Measurements from ENCODE around the gene BRWD1. TPM values are rescaled to one million over a fixed set of nuclear protein-coding genes. Genes with fewer than 3 reads are reported as not detected.
"Not testable (repeated sequence)": the region's sequence is repeated elsewhere in the genome, so short reads cannot be mapped to it uniquely, and the experiment has no call there.

The BRWD1 gene
- total RNA-seq, 4 donors from 2014 or later, result 55.6 to 183 (median 65.4) TPM

DNA sequence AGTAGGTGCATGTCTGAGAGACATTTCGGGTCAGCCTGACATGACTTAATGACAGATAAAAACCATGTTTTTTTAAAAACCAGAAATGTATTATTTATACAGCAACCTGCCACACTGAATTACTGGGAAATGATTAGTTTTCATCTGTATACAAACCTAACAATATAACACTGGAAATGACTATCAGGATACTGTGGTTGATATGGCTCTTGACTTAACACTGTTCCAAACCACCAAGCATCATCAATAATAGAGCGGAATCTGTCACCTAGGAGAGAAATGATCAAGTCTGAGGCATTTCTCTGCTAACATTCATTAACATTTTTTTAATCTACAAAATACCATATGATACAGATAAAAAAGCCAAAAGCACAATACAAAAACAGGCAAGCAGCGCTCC, 88.5 kb downstream of the BRWD1 start:
- intact Hi-C loops (cut with DNase I; ENCODE audit: low total_unique reads), result no loop called here
- H3K36me3 ChIP-seq, result no peaks in the 10 kb centered on the region
- H3K9me3 ChIP-seq, result no peaks in the 10 kb centered on the region
- H3K27ac ChIP-seq, result no peak overlapping the region
- H3K27me3 ChIP-seq, result no peaks in the 10 kb centered on the region
- no peaks in the 10 kb centered on the region for H3K4me1 ChIP-seq
- DNase-seq, result no peak
- H3K4me3 ChIP-seq, result no peak overlapping the region
- no peak for TF ChIP-seq POLR2A (IDR thresholded peaks at IDR 0.05)
- TF ChIP-seq, protein P1, sequence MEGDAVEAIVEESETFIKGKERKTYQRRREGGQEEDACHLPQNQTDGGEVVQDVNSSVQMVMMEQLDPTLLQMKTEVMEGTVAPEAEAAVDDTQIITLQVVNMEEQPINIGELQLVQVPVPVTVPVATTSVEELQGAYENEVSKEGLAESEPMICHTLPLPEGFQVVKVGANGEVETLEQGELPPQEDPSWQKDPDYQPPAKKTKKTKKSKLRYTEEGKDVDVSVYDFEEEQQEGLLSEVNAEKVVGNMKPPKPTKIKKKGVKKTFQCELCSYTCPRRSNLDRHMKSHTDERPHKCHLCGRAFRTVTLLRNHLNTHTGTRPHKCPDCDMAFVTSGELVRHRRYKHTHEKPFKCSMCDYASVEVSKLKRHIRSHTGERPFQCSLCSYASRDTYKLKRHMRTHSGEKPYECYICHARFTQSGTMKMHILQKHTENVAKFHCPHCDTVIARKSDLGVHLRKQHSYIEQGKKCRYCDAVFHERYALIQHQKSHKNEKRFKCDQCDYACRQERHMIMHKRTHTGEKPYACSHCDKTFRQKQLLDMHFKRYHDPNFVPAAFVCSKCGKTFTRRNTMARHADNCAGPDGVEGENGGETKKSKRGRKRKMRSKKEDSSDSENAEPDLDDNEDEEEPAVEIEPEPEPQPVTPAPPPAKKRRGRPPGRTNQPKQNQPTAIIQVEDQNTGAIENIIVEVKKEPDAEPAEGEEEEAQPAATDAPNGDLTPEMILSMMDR (IDR thresholded peaks at IDR 0.05), result no peak

DNA sequence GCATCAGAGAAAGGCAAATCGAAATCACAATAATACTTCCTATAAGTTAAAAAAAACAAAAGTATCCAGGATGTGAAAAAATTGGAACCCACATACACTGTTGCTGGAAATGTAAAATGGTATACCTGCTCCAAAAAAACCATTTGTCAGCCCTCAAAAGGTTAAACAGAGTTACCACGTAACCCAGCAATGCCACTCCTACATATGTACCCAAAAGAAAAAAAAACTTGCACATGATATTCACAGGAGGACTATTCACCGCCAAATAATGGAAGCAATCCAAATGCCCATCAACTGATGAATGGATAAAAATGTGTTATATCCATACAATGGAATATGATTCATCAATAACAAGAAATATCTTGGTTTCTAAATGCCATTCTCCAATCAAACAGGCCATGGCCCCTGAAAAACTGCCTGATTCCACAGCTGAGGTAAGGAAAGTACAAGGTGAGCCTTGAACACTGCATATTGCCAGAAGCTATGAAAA, 91.4 kb downstream of the BRWD1 start:
- no peak for DNase-seq
- no peak overlapping the region for H3K27ac ChIP-seq
- no peaks in the 10 kb centered on the region for H3K9me3 ChIP-seq
- H3K27me3 ChIP-seq, result no peaks in the 10 kb centered on the region
- intact Hi-C loops (cut with DNase I; ENCODE audit: low total_unique reads), result no loop called here
- no peaks in the 10 kb centered on the region for H3K4me1 ChIP-seq
- TF ChIP-seq, protein P1 (IDR thresholded peaks at IDR 0.05), result no peak
- no peak for TF ChIP-seq POLR2A (IDR thresholded peaks at IDR 0.05)
- H3K36me3 ChIP-seq, result no peaks in the 10 kb centered on the region
- H3K4me3 ChIP-seq, result no peak overlapping the region

DNA sequence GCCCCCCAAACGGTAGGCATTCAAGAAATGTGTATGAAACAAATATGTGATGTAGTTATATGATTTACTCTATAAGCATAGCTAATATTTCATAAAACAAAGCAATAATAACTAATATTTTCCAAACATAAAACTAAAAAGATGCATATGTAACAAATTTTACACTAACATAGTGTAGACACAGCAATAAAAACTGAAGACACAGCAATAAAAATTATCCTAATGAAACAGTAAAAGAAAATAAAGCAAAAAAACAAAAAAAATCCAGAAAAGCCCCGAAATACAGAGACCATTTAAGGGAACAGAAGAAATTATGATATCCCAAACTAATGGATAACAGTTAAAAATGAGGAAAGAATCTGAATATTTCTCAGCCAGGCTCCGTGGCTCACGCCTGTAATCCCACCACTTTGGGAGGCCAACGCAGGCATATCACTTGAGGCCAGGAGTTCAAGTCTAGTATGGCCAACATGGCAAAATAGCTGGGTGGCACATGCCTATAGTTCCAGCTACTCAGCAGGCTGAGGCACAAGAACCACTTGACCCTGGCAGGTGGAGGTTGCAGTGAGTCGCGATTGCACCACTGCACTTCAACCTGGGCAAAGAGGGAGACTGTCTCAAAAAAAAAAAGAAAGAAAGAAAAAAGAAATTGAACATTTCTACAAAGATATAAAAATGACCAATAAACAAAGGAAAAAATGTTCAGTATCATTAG, 92.0 kb downstream of the BRWD1 start:
- intact Hi-C loops (cut with DNase I; ENCODE audit: low total_unique reads), result no loop called here
- TF ChIP-seq POLR2A (IDR thresholded peaks at IDR 0.05), result no peak
- TF ChIP-seq, protein P1 (IDR thresholded peaks at IDR 0.05), result no peak
- Histone ChIP-seq H3K27ac (no peak overlapping the region), H3K36me3 (no peaks in the 10 kb centered on the region), H3K4me1 (no peaks in the 10 kb centered on the region), H3K9me3 (no peaks in the 10 kb centered on the region), H3K27me3 (no peaks in the 10 kb centered on the region), H3K4me3 (no peak overlapping the region)
- DNase-seq, result no peak

DNA sequence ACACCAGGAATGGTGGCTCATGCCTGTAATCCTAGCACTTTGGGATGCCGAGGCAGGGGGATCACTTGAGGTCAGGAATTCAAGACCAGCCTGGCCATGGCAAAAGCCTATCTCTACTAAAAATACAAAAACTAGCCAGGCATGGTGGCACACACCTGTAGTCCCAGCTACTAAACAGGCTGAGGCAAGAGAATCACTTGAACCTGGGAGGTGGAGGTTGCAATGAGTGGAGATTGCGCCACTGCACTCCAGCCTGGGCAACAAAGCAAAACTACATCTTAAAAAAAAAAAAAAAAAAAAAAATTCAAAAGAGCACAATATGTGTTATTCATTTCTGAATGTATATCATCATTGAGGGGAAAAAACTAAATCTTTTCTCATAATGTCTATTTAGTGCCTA, 92.6 kb downstream of the BRWD1 start:
- H3K4me1 ChIP-seq; H3K4me3 ChIP-seq; intact Hi-C loops (cut with DNase I; ENCODE audit: low total_unique reads); DNase-seq; H3K27me3 ChIP-seq; H3K27ac ChIP-seq; H3K36me3 ChIP-seq; H3K9me3 ChIP-seq: not testable (repeated sequence)

DNA sequence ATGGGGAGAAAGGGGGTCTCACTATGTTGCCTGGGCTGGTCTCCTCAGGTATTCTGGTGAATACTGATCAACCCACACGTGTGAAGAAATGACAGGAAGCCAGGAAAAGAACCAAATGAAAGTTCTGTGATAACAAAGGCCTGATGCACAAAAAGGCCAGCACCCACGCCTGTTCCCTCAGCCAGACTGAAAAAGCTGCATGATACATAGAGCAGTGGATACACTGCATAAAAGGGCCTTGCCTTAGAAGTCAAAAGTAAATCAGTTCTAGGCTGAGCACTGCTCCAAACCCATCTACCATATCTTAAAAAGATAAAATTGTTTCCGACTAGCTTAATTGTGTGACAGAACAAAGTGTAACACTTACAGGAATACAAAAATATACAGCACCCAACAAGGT, 93.3 kb downstream of the BRWD1 start:
- Histone ChIP-seq H3K4me3 (no peak overlapping the region), H3K4me1 (no peaks in the 10 kb centered on the region), H3K36me3 (no peaks in the 10 kb centered on the region), H3K9me3 (no peaks in the 10 kb centered on the region), H3K27ac (no peak overlapping the region), H3K27me3 (no peaks in the 10 kb centered on the region)
- TF ChIP-seq, protein P1 (IDR thresholded peaks at IDR 0.05), result no peak
- no peak for TF ChIP-seq POLR2A (IDR thresholded peaks at IDR 0.05)
- intact Hi-C loops (cut with DNase I; ENCODE audit: low total_unique reads), result no loop called here
- DNase-seq, result no peak

DNA sequence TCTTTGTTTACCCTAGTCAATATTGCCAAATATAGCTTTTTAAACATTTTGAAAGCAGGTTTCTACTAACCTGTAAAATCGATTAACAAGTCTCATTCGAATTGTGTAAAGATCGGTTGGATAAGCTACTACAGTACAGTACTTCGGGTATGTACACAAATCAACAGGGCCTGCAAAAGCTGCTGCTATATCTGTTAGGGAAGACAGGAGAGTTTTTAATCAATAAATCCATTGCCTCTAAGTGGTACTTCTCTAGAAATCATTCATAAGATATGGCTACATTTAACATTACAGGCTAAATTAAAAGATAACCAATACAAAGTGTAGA, 95.4 kb downstream of the BRWD1 start:
- no peaks in the 10 kb centered on the region for H3K4me1 ChIP-seq
- no peaks in the 10 kb centered on the region for H3K9me3 ChIP-seq
- TF ChIP-seq, protein P1 (IDR thresholded peaks at IDR 0.05), result no peak
- intact Hi-C loops (cut with DNase I; ENCODE audit: low total_unique reads), result no loop called here
- H3K27me3 ChIP-seq, result no peaks in the 10 kb centered on the region
- H3K36me3 ChIP-seq, result no peaks in the 10 kb centered on the region
- H3K4me3 ChIP-seq, result no peak overlapping the region
- no peak overlapping the region for H3K27ac ChIP-seq
- no peak for DNase-seq

Measured in uterus (tissue), 4 donors.